SK-N-SH (cell line): ENCODE results near the gene CRB3. TPM values are rescaled to one million over a fixed set of nuclear protein-coding genes. Genes with fewer than 3 reads are reported as not detected.

Experiments used
- CTCF ChIA-PET: fragments of 300-600, 350-600 bp; formaldehyde crosslinking; extraction: SDS; loops from one replicate; lab custom pipeline; 2021; lab: Yijun Ruan, JAX
- POLR2A ChIA-PET: fragments of 350-600 bp; sonication (Branson Sonifier 250); formaldehyde crosslinking; extraction: SDS; loops from one replicate; lab custom pipeline; 2020; ENCODE audit warnings: antibody characterized with exemption, inconsistent platforms; lab: Yijun Ruan, JAX
- DNase-seq: peaks from one replicate; pipeline ENCODE4 v3.0.0; 2012
- H2AFZ ChIP-seq: fragments of 200-600 bp; sonication (generic); 2 replicates; pipeline ENCODE4 v1.8.1; 2016; ENCODE audit warnings: antibody characterized with exemption, mild to moderate bottlenecking, low read depth
- H3F3A ChIP-seq: fragments of 200-600 bp; sonication (generic); replicated peaks from 2 replicates; pipeline ENCODE3; 2016; ENCODE audit warnings: antibody characterized with exemption, mild to moderate bottlenecking; ENCODE audit not compliant: insufficient read depth
- H3K27ac ChIP-seq, 2 experiments: fragments of 200-500 bp in 1 of 2; fragments of 200-600 bp in 1 of 2; sonication (Bioruptor generic) in 1 of 2; sonication (generic), shearing (Covaris generic) in 1 of 2; 2 replicates each; pipeline versions ENCODE4 v1.5.1 to v1.6.1; 2014 to 2016; ENCODE audit warnings: low read depth in 2 of 2, inconsistent platforms in 1 of 2, low read length in 1 of 2, mild to moderate bottlenecking in 1 of 2, mixed read lengths in 1 of 2
- H3K27me3 ChIP-seq: fragments of 200-600 bp; sonication (generic), shearing (Covaris generic); 2 replicates; pipeline ENCODE4 v1.6.1; 2016; ENCODE audit warnings: mixed run types; ENCODE audit not compliant: insufficient read depth
- H3K36me3 ChIP-seq, 2 experiments: fragments of 200-500 bp in 1 of 2; fragments of 200-600 bp in 1 of 2; sonication (Bioruptor generic) in 1 of 2; sonication (generic) in 1 of 2; replicated peaks in 1 of 2; 2 replicates each; pipeline versions ENCODE3 to v1.5.1; 2014 to 2016; ENCODE audit warnings: low read length in 1 of 2, mild to moderate bottlenecking in 1 of 2; ENCODE audit not compliant: insufficient read depth in 2 of 2, control insufficient read depth in 1 of 2
- H3K4me1 ChIP-seq, 2 experiments: fragments of 200-500 bp in 1 of 2; fragments of 200-600 bp in 1 of 2; sonication (Bioruptor generic) in 1 of 2; sonication (generic), shearing (Covaris generic) in 1 of 2; 2 replicates each; pipeline versions ENCODE4 v1.5.1 to v1.6.1; 2014 to 2016; ENCODE audit warnings: low read depth in 1 of 2, low read length in 1 of 2, mixed run types in 1 of 2; ENCODE audit not compliant: insufficient read depth in 2 of 2, control insufficient read depth in 1 of 2
- H3K4me2 ChIP-seq: fragments of 200-600 bp; sonication (generic), shearing (Covaris generic); 2 replicates; pipeline ENCODE4 v1.6.1; 2017; ENCODE audit warnings: mixed run types
- H3K4me3 ChIP-seq, 2 experiments: fragments of 200-500 bp in 1 of 2; fragments of 200-600 bp in 1 of 2; sonication (Bioruptor generic) in 1 of 2; sonication (generic), shearing (Covaris generic) in 1 of 2; 2 replicates each; pipeline versions ENCODE4 v1.5.1 to v1.8.1; 2014 to 2016; ENCODE audit warnings: low read depth in 2 of 2, inconsistent platforms in 1 of 2, low read length in 1 of 2, mild to moderate bottlenecking in 1 of 2, mixed read lengths in 1 of 2, moderate library complexity in 1 of 2
- H3K79me2 ChIP-seq: fragments of 200-600 bp; sonication (generic); 2 replicates; pipeline ENCODE4 v1.8.1; 2017; ENCODE audit warnings: mild to moderate bottlenecking; ENCODE audit not compliant: insufficient read depth
- H3K9ac ChIP-seq: fragments of 200-600 bp; sonication (generic); 2 replicates; pipeline ENCODE4 v1.6.1; 2017; ENCODE audit warnings: mixed run types
- H3K9me2 ChIP-seq: fragments of 200-600 bp; sonication (generic); 2 replicates; pipeline ENCODE4 v1.6.1; 2017; ENCODE audit warnings: mixed run types
- H3K9me3 ChIP-seq: fragments of 200-600 bp; sonication (generic); 2 replicates; pipeline ENCODE4 v1.6.1; 2017; ENCODE audit warnings: mixed run types, mild to moderate bottlenecking, moderate library complexity
- H4K20me1 ChIP-seq: fragments of 200-600 bp; sonication (generic); 2 replicates; pipeline ENCODE4 v1.6.1; 2017; ENCODE audit warnings: mild to moderate bottlenecking, mixed run types; ENCODE audit not compliant: insufficient read depth
- CHD2 ChIP-seq: fragments of 150-350 bp; IDR thresholded peaks from 2 replicates; pipeline ENCODE4 v1.6.1; 2018; ENCODE audit warnings: low read length; ENCODE audit not compliant: partially characterized antibody
- EZH2phosphoT487 ChIP-seq: fragments of 200-600 bp; sonication (generic); IDR thresholded peaks from 2 replicates; pipeline ENCODE4 v1.6.1; 2017; ENCODE audit warnings: low read depth, mixed run types, mild to moderate bottlenecking, antibody characterized with exemption, moderate library complexity, borderline replicate concordance
- FOXJ3 ChIP-seq: sonication (generic); formaldehyde crosslinking; IDR thresholded peaks from 2 replicates; pipeline ENCODE4 v1.5.1; 2020; ENCODE audit warnings: mild to moderate bottlenecking, missing genetic modification reagents
- FOXM1 ChIP-seq: IDR thresholded peaks from 2 replicates; pipeline ENCODE4 v1.4.0; 2012; ENCODE audit warnings: low read depth, mild to moderate bottlenecking
- GABPA ChIP-seq: IDR thresholded peaks from 2 replicates; pipeline ENCODE4 v1.4.0; 2012; ENCODE audit warnings: low read depth, mild to moderate bottlenecking
- GATA2 ChIP-seq: sonication (generic); formaldehyde crosslinking; IDR thresholded peaks from 2 replicates; pipeline ENCODE4 v1.5.0; 2020; ENCODE audit warnings: mild to moderate bottlenecking, missing genetic modification reagents
- MEF2A ChIP-seq: IDR thresholded peaks from 2 replicates; pipeline ENCODE4 v1.4.0; 2012; ENCODE audit warnings: low read depth, borderline replicate concordance
- MXI1 ChIP-seq: IDR thresholded peaks from 2 replicates; pipeline ENCODE4 v1.6.1; 2012; ENCODE audit warnings: mild to moderate bottlenecking, low read depth, low read length, improper control_type of control experiment
- NRF1 ChIP-seq: IDR thresholded peaks from 2 replicates; pipeline ENCODE4 v1.6.1; 2012; ENCODE audit warnings: low read depth, mild to moderate bottlenecking, low read length
- POLR2AphosphoS5 ChIP-seq: IDR thresholded peaks from 2 replicates; pipeline ENCODE4 v1.6.1; 2012; ENCODE audit warnings: low read depth, low read length
- RAD21 ChIP-seq: IDR thresholded peaks from 2 replicates; pipeline ENCODE4 v1.6.1; 2012; ENCODE audit warnings: mild to moderate bottlenecking, low read length
- RCOR1 ChIP-seq: fragments of 150-350 bp; IDR thresholded peaks from 2 replicates; pipeline ENCODE4 v1.6.1; 2017; ENCODE audit warnings: antibody characterized with exemption, low read length
- TAF1 ChIP-seq: IDR thresholded peaks from 2 replicates; pipeline ENCODE4 v1.6.1; 2012; ENCODE audit warnings: low read depth, mild to moderate bottlenecking, low read length, moderate library complexity, borderline replicate concordance
- TCF12 ChIP-seq: IDR thresholded peaks from 2 replicates; pipeline ENCODE4 v1.4.0; 2012
- TEAD4 ChIP-seq: IDR thresholded peaks from 2 replicates; pipeline ENCODE4 v1.4.0; 2012; ENCODE audit warnings: mild to moderate bottlenecking, borderline replicate concordance; ENCODE audit not compliant: insufficient read depth
- WGBS: methylation state at CpG from one replicate; pipeline ENCODE4 v1.1.6; 2017; ENCODE audit warnings: low lambda C conversion rate; 5-methylcytosine and 5-hydroxymethylcytosine counted together
- polyA plus RNA-seq, 3 experiments: library from polyadenylated mRNA; depleted of rRNA; stranded (reverse); fragments of >200 nt; gene quantifications; 2 replicates each; pipeline ENCODE4 v1.2.3, GENCODE V29; 2012
- TF ChIP-seq, protein P1 (sequence below): IDR thresholded peaks from 2 replicates; pipeline ENCODE4; 2012
- TF ChIP-seq, protein P2 (sequence below): fragments of 150-350 bp; IDR thresholded peaks from 2 replicates; pipeline ENCODE4 v1.6.1; 2016; ENCODE audit warnings: mild to moderate bottlenecking, low read depth, low read length
- TF ChIP-seq, protein P3 (sequence below): IDR thresholded peaks from 2 replicates; pipeline ENCODE4 v1.4.0; 2012; ENCODE audit warnings: low read depth, borderline replicate concordance
- TF ChIP-seq, protein P4 (sequence below): IDR thresholded peaks from 2 replicates; pipeline ENCODE4 v1.6.1; 2012; ENCODE audit warnings: mild to moderate bottlenecking, low read depth, low read length, moderate library complexity
- TF ChIP-seq, protein P5 (sequence below): fragments of 150-350 bp; IDR thresholded peaks from 2 replicates; pipeline ENCODE4 v1.6.1; 2017; ENCODE audit warnings: antibody characterized with exemption, low read length, low read depth, borderline replicate concordance

CRB3 gene
- polyA plus RNA-seq, 1 of the 3 experiments (the other 2 are of a cell fraction), result not detected

DNA sequence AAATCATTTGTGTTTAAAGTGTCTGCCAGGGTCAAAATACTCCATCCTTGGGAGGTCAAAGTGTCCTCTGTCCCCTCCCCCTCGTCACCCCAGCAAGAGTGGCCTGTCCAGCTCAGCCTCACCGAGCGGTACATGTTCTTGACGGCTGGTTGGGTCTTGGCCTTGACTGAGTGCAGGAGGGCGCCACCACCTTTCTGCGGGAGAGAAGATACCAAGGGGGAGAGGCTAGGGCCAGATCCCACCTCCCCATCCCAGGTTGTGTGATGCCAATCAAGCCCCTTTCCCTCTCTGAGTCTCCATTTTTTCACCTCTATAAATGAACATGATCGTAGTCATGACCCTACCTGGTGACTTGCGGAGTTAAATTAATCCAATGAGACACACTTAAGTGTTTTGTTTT is 6.1 kb downstream of the CRB3 start (continued):
- TF ChIP-seq, protein P1, sequence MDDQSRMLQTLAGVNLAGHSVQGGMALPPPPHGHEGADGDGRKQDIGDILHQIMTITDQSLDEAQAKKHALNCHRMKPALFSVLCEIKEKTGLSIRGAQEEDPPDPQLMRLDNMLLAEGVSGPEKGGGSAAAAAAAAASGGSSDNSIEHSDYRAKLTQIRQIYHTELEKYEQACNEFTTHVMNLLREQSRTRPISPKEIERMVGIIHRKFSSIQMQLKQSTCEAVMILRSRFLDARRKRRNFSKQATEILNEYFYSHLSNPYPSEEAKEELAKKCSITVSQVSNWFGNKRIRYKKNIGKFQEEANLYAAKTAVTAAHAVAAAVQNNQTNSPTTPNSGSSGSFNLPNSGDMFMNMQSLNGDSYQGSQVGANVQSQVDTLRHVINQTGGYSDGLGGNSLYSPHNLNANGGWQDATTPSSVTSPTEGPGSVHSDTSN, result no peak

DNA sequence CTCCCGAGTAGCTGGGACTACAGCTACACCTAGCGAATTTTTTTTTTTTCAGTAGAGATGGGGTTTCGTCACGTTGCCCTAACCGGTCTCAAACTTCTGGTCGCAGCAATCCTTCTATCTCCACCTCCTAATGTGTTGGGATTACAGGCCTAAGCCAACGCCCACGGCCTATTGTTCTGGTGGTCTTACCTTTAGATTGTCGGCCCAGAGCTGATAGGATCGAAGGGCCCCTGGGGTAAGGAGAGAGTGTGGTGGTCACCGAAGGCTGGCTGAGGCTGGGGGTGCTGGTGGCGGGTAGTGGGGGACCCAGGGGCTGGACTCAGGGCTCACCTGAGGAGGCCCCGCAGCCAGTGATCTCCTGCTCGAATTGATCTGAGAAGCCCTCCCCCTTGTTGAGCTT is 7.0 kb downstream of the CRB3 start:
- no peak overlapping the region for H3K9ac ChIP-seq
- no peak overlapping the region for H3K4me3 ChIP-seq
- H4K20me1 ChIP-seq, result no peaks in the 10 kb centered on the region
- no peaks in the 10 kb centered on the region for H3K9me2 ChIP-seq
- TF ChIP-seq, protein P2, sequence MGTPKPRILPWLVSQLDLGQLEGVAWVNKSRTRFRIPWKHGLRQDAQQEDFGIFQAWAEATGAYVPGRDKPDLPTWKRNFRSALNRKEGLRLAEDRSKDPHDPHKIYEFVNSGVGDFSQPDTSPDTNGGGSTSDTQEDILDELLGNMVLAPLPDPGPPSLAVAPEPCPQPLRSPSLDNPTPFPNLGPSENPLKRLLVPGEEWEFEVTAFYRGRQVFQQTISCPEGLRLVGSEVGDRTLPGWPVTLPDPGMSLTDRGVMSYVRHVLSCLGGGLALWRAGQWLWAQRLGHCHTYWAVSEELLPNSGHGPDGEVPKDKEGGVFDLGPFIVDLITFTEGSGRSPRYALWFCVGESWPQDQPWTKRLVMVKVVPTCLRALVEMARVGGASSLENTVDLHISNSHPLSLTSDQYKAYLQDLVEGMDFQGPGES, result no peak
- TF ChIP-seq CHD2, result no peak
- TF ChIP-seq MEF2A, result no peak
- no peak for TF ChIP-seq FOXJ3 (CRISPR knock-in tag)
- TF ChIP-seq RCOR1, result no peak
- no peak for TF ChIP-seq GATA2 (CRISPR knock-in tag)
- no peak for TF ChIP-seq TCF12
- TF ChIP-seq POLR2AphosphoS5, result no peak
- TF ChIP-seq, protein P3, sequence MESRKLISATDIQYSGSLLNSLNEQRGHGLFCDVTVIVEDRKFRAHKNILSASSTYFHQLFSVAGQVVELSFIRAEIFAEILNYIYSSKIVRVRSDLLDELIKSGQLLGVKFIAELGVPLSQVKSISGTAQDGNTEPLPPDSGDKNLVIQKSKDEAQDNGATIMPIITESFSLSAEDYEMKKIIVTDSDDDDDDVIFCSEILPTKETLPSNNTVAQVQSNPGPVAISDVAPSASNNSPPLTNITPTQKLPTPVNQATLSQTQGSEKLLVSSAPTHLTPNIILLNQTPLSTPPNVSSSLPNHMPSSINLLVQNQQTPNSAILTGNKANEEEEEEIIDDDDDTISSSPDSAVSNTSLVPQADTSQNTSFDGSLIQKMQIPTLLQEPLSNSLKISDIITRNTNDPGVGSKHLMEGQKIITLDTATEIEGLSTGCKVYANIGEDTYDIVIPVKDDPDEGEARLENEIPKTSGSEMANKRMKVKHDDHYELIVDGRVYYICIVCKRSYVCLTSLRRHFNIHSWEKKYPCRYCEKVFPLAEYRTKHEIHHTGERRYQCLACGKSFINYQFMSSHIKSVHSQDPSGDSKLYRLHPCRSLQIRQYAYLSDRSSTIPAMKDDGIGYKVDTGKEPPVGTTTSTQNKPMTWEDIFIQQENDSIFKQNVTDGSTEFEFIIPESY, result no peak
- no peak for TF ChIP-seq MXI1
- TF ChIP-seq, protein P4, sequence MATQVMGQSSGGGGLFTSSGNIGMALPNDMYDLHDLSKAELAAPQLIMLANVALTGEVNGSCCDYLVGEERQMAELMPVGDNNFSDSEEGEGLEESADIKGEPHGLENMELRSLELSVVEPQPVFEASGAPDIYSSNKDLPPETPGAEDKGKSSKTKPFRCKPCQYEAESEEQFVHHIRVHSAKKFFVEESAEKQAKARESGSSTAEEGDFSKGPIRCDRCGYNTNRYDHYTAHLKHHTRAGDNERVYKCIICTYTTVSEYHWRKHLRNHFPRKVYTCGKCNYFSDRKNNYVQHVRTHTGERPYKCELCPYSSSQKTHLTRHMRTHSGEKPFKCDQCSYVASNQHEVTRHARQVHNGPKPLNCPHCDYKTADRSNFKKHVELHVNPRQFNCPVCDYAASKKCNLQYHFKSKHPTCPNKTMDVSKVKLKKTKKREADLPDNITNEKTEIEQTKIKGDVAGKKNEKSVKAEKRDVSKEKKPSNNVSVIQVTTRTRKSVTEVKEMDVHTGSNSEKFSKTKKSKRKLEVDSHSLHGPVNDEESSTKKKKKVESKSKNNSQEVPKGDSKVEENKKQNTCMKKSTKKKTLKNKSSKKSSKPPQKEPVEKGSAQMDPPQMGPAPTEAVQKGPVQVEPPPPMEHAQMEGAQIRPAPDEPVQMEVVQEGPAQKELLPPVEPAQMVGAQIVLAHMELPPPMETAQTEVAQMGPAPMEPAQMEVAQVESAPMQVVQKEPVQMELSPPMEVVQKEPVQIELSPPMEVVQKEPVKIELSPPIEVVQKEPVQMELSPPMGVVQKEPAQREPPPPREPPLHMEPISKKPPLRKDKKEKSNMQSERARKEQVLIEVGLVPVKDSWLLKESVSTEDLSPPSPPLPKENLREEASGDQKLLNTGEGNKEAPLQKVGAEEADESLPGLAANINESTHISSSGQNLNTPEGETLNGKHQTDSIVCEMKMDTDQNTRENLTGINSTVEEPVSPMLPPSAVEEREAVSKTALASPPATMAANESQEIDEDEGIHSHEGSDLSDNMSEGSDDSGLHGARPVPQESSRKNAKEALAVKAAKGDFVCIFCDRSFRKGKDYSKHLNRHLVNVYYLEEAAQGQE, result no peak
- TF ChIP-seq, protein P5, sequence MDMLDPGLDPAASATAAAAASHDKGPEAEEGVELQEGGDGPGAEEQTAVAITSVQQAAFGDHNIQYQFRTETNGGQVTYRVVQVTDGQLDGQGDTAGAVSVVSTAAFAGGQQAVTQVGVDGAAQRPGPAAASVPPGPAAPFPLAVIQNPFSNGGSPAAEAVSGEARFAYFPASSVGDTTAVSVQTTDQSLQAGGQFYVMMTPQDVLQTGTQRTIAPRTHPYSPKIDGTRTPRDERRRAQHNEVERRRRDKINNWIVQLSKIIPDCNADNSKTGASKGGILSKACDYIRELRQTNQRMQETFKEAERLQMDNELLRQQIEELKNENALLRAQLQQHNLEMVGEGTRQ, result no peak
- no peak for TF ChIP-seq NRF1
- TF ChIP-seq EZH2phosphoT487, result no peak
- TF ChIP-seq, protein P1, result no peak
- TF ChIP-seq TAF1, result no peak
- TF ChIP-seq GABPA, result no peak
- no peak for TF ChIP-seq TEAD4
- no peak for TF ChIP-seq RAD21
- TF ChIP-seq FOXM1, result no peak
- no peak overlapping the region for H2AFZ ChIP-seq
- H3K36me3 ChIP-seq, result no peaks in the 10 kb centered on the region
- CTCF ChIA-PET, result no interaction called here
- H3K27me3 ChIP-seq, result peaks cover 50% of the 10 kb centered on the region
- H3K4me2 ChIP-seq, result no peak overlapping the region
- H3K9me3 ChIP-seq, result no peaks in the 10 kb centered on the region
- no peaks in the 10 kb centered on the region for H3F3A ChIP-seq
- DNase-seq, result no peak
- peaks cover 0 to 9% of the 10 kb centered on the region in 2 experiments; a peak in 1 of 4 replicates for H3K4me1 ChIP-seq
- WGBS, result 63% methylated on average over 13 of the region's 14 CpGs
- no peaks in the 10 kb centered on the region for H3K79me2 ChIP-seq
- H3K27ac ChIP-seq, result no peak overlapping the region
- POLR2A ChIA-PET, result no interaction called here
